Endothelial cell of umbilical vein (primary cell): ENCODE results near the gene WDR18. TPM values are rescaled to one million over a fixed set of nuclear protein-coding genes. Genes with fewer than 3 reads are reported as not detected.

Source experiments
- BruUV-seq: library from RNA; stranded (reverse); fragments of 400-500 nt; replicated peaks from 2 replicates; lab custom pipeline; 2021; lab: Mats Ljungman, UMichigan
- CTCF ChIA-PET: fragments of 300-600, 350-600 bp; sonication (Branson Sonifier 250); formaldehyde crosslinking; loops from one replicate; lab custom pipeline; 2021; ENCODE audit warnings: antibody characterized with exemption, inconsistent platforms; lab: Charles Lee
- POLR2A ChIA-PET: fragments of 300-600, 350-600 bp; sonication (Branson Sonifier 250); formaldehyde crosslinking; loops from one replicate; lab custom pipeline; 2021; ENCODE audit warnings: antibody characterized with exemption, inconsistent platforms; lab: Charles Lee
- DNase-seq: peaks from one replicate; pipeline ENCODE4 v3.0.0-alpha.2; 2011; ENCODE audit warnings: low read depth, low spot score
- FAIRE-seq: peaks from 2 replicates; lab custom pipeline; 2011; peaks lifted over from hg19 to GRCh38; lab: Jason Lieb, UNC
- H2AFZ ChIP-seq: 2 replicates; pipeline ENCODE4 v1.6.0; 2012; ENCODE audit warnings: low read depth, low read length, control low read depth, inconsistent platforms
- H3K27ac ChIP-seq: 2 replicates; pipeline ENCODE4 v1.5.1; 2011; ENCODE audit warnings: low read depth, mild to moderate bottlenecking, control low read depth, low read length, moderate library complexity; ENCODE audit not compliant: insufficient read depth
- H3K27me3 ChIP-seq, 2 experiments: 2 replicates each; pipeline versions ENCODE4 v1.6.0 to v1.6.1; 2011; ENCODE audit warnings: low read length in 2 of 2, mixed read lengths in 1 of 2; ENCODE audit not compliant: control insufficient read depth in 2 of 2, insufficient read depth in 2 of 2
- H3K36me3 ChIP-seq, 2 experiments: 2 replicates in 1 of 2; 3 replicates in 1 of 2; pipeline ENCODE4 v1.5.1; 2011; ENCODE audit warnings: low read length in 2 of 2, mild to moderate bottlenecking in 1 of 2, moderate library complexity in 1 of 2; ENCODE audit not compliant: control insufficient read depth in 2 of 2, insufficient read depth in 2 of 2; ENCODE audit errors: extremely low read depth in 1 of 2
- H3K4me1 ChIP-seq: 3 replicates; pipeline ENCODE4 v1.5.1; 2011; ENCODE audit warnings: mild to moderate bottlenecking, low read length; ENCODE audit not compliant: control insufficient read depth, insufficient read depth; ENCODE audit errors: extremely low read depth
- H3K4me2 ChIP-seq: 2 replicates; pipeline ENCODE4 v1.6.1; 2011; ENCODE audit warnings: low read length, control low read depth, mixed read lengths; ENCODE audit not compliant: insufficient read depth
- H3K4me3 ChIP-seq, 3 experiments: fragments of 200-600 bp in 1 of 3; sonication (generic), shearing (Covaris generic) in 1 of 3; replicated peaks in 1 of 3; 2 replicates each; pipeline ENCODE4 v1.5.1; 2011 to 2016; ENCODE audit warnings: control low read depth in 3 of 3, low read length in 3 of 3, mild to moderate bottlenecking in 2 of 3, inconsistent platforms in 1 of 3, low read depth in 1 of 3, moderate library complexity in 1 of 3; ENCODE audit not compliant: insufficient read depth in 1 of 3
- H3K79me2 ChIP-seq: 2 replicates; pipeline ENCODE4 v1.6.0; 2012; ENCODE audit warnings: low read length, inconsistent platforms; ENCODE audit not compliant: control insufficient read depth, insufficient read depth
- H3K9ac ChIP-seq: replicated peaks from 2 replicates; pipeline ENCODE3; 2011; ENCODE audit warnings: low read length, control low read depth; ENCODE audit not compliant: insufficient read depth; ENCODE audit errors: extremely low read depth
- H3K9me1 ChIP-seq: replicated peaks from 3 replicates; pipeline ENCODE4 v1.6.0; 2011; ENCODE audit warnings: mild to moderate bottlenecking, low read length; ENCODE audit not compliant: control insufficient read depth, insufficient read depth; ENCODE audit errors: extremely low read depth
- H3K9me3 ChIP-seq: replicated peaks from 2 replicates; pipeline ENCODE4 v1.5.1; 2012; ENCODE audit warnings: low read length, inconsistent platforms; ENCODE audit not compliant: control insufficient read depth, insufficient read depth
- H4K20me1 ChIP-seq: replicated peaks from 2 replicates; pipeline ENCODE3; 2011; ENCODE audit warnings: mild to moderate bottlenecking, low read length; ENCODE audit not compliant: control insufficient read depth, insufficient read depth; ENCODE audit errors: extremely low read depth
- EZH2 ChIP-seq: IDR thresholded peaks from 2 replicates; pipeline ENCODE4 v1.6.1; 2012; ENCODE audit warnings: borderline replicate concordance, low read depth, mild to moderate bottlenecking, moderate library complexity, low read length, inconsistent platforms; ENCODE audit not compliant: severe bottlenecking
- FOS ChIP-seq: IDR thresholded peaks from 2 replicates; pipeline ENCODE4 v1.6.1; 2011; ENCODE audit warnings: mild to moderate bottlenecking, low read length, moderate library complexity, borderline replicate concordance; ENCODE audit not compliant: insufficient read depth
- GATA2 ChIP-seq: IDR thresholded peaks from 2 replicates; pipeline ENCODE4 v1.7.0; 2011; ENCODE audit warnings: low read depth, mild to moderate bottlenecking, moderate library complexity, mixed read lengths, low read length; ENCODE audit not compliant: insufficient read length, insufficient read depth
- JUN ChIP-seq: IDR thresholded peaks from 2 replicates; pipeline ENCODE4 v1.6.1; 2011; ENCODE audit warnings: borderline replicate concordance, low read depth; ENCODE audit not compliant: insufficient read length, insufficient read depth
- MYC ChIP-seq: IDR thresholded peaks from one replicate; pipeline ENCODE4 v1.6.1; 2011; ENCODE audit warnings: mild to moderate bottlenecking, low read depth, low read length
- POLR2A ChIP-seq: IDR thresholded peaks from 2 replicates; pipeline ENCODE4 v1.6.1; 2012; ENCODE audit warnings: low read depth, mild to moderate bottlenecking, control low read depth, low read length
- POLR2AphosphoS5 ChIP-seq: IDR thresholded peaks from 2 replicates; pipeline ENCODE4 v1.6.1; 2012; ENCODE audit warnings: low read depth, mild to moderate bottlenecking, control low read depth, low read length, moderate library complexity; ENCODE audit not compliant: insufficient read depth
- dilution Hi-C: fragments of 300-500 bp; cut with MboI; formaldehyde crosslinking; loops from one replicate; pipeline ENCODE4 v1.15.0; 2019; ENCODE audit warnings: low sequenced_read_pairs; ENCODE audit not compliant: extremely low pct_ligation_motif_present
- intact Hi-C: fragments of 100-400 bp; cut with micrococcal nuclease; formaldehyde crosslinking; loops from one replicate; pipeline ENCODE4 v1.10.0; 2022
- polyA plus RNA-seq, 4 experiments: library from polyadenylated mRNA; depleted of rRNA in 3 of 4; stranded (reverse) in 3 of 4; unstranded in 1 of 4; fragments of >200 nt; gene quantifications; 2 replicates each; pipeline versions ENCODE4 v1.2.1 to v1.2.3, GENCODE V29; 2011 to 2012; ENCODE audit warnings: missing spikeins in 1 of 4
- total RNA-seq: library from RNA; stranded (reverse); gene quantifications from 2 replicates; pipeline ENCODE4 v1.2.3, GENCODE V29; 2021
- TF ChIP-seq, protein P1 (sequence below): IDR thresholded peaks from 2 replicates; pipeline ENCODE4 v1.6.1; 2011; ENCODE audit not compliant: insufficient read depth, insufficient read length
- TF ChIP-seq, protein P2 (sequence below), 2 donors: IDR thresholded peaks; 1 replicate in 1 of 2; 2 replicates in 1 of 2; pipeline ENCODE4 v1.5.1; 2011; ENCODE audit warnings: low read length in 2 of 2, mild to moderate bottlenecking in 2 of 2, moderate library complexity in 2 of 2, control low read depth in 1 of 2, inconsistent platforms in 1 of 2, low read depth in 1 of 2; ENCODE audit not compliant: insufficient read depth in 1 of 2; ENCODE audit errors: extremely low read depth in 1 of 2

WDR18 gene
- total and polyA plus RNA-seq, 2 donors (not counting 3 experiments of a cell fraction or from before 2014, with no cell fraction given), result 54.8 to 102 TPM

DNA sequence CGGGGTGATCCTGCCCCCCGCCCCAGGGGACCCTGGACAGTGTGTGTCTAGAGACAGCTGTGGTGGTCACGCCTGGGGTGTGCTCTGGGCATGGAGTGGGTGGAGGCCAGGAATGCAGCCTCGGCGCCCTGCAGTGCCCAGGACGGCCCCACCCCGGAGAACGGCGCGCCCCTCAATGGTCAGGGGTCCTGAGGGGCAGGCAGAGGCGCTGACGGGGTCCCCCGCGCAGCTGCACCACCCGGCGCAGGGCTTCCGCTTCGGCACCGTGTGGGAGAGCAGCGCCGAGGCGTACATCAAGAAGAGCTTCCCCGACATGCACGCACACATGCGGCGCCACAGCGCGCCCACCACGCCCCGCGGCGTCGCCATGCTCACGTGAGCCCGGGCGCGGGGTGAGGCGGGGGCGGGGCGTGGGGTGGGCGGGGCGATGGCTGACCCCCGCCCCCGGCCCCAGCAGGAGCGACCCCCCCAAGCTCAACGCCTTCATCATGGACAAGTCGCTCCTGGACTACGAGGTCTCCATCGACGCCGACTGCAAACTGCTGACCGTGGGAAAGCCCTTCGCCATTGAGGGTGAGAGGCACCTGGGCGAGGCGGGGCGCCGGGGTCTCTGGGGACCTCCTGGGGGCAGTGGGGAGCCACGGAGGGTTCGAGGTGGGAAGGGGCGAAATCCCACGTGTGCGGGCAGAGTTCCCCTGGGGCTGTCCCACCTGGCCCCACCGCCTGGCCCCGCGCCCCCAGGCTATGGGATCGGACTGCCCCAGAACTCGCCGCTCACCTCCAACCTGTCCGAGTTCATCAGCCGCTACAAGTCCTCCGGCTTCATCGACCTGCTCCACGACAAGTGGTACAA is 23.5 kb downstream of the WDR18 start:
- POLR2A ChIA-PET, result interaction anchor here (0.6 kb wide), 1 partner anchor 16 kb away, joined by 4 read pairs; no protein-coding TSS in a partner anchor
- FAIRE-seq, result no peak

DNA sequence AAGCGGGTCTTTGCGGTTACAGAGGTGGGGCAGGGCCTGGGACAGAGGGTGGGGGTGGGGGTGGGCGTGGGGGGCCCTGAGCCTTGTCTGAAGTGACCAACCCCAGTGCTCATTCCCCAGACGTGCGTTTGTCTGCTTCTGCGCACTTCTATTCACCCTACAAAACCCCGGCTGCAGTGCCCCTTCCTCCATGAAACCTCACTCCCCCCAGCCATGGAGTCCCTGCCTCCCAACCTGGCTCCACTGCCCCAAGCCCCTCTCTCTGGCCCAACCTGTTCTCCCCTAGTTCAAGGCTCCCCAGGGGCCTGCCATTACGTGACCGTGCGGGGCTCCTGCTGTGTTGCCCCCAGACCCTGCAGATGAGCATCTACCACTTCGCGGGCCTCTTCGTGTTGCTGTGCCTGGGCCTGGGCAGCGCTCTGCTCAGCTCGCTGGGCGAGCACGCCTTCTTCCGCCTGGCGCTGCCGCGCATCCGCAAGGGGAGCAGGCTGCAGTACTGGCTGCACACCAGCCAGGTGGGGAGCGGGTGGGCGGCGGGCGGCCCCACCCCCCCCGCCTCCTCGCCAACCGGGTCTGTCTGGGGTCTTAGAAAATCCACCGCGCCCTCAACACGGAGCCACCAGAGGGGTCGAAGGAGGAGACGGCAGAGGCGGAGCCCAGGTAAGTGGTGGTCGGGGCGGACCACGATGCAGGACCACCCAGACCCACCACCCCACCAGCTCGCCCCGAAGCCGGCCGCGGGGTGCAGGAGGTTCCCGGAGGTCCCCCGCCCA is 24.3 kb downstream of the WDR18 start:
- no TSS peak for BruUV-seq
- Histone ChIP-seq H3K4me2 (no peak overlapping the region), H3K79me2 (peaks cover 4% of the 10 kb centered on the region), H3K27ac (no peak overlapping the region), H3K4me3 (no peak overlapping the region), H3K9me1 (no peaks in the 10 kb centered on the region), H3K9ac (no peak overlapping the region), H4K20me1 (no peaks in the 10 kb centered on the region), H3K36me3 (peaks cover 5 to 16% of the 10 kb centered on the region in 2 experiments), H3K9me3 (no peaks in the 10 kb centered on the region), H3K4me1 (no peaks in the 10 kb centered on the region), H3K27me3 (no peaks in the 10 kb centered on the region), H2AFZ (no peak overlapping the region)
- FAIRE-seq (no peak), DNase-seq (no peak)
- intact Hi-C loops, result no loop called here
- dilution Hi-C loops, result no loop called here
- no peak for TF ChIP-seq GATA2
- TF ChIP-seq POLR2A, result no peak
- TF ChIP-seq POLR2AphosphoS5, result no peak
- TF ChIP-seq JUN, result no peak
- TF ChIP-seq, protein P1, sequence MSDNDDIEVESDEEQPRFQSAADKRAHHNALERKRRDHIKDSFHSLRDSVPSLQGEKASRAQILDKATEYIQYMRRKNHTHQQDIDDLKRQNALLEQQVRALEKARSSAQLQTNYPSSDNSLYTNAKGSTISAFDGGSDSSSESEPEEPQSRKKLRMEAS, result no peak
- TF ChIP-seq FOS, result no peak
- TF ChIP-seq, protein P2, sequence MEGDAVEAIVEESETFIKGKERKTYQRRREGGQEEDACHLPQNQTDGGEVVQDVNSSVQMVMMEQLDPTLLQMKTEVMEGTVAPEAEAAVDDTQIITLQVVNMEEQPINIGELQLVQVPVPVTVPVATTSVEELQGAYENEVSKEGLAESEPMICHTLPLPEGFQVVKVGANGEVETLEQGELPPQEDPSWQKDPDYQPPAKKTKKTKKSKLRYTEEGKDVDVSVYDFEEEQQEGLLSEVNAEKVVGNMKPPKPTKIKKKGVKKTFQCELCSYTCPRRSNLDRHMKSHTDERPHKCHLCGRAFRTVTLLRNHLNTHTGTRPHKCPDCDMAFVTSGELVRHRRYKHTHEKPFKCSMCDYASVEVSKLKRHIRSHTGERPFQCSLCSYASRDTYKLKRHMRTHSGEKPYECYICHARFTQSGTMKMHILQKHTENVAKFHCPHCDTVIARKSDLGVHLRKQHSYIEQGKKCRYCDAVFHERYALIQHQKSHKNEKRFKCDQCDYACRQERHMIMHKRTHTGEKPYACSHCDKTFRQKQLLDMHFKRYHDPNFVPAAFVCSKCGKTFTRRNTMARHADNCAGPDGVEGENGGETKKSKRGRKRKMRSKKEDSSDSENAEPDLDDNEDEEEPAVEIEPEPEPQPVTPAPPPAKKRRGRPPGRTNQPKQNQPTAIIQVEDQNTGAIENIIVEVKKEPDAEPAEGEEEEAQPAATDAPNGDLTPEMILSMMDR (IDR thresholded peaks at IDR 0.05; ENCODE audit: extremely low read depth in 1 of 2, insufficient read depth in 1 of 2, low read depth in 1 of 2, low read length in 2 of 2), result no peak
- no peak for TF ChIP-seq EZH2
- no peak for TF ChIP-seq MYC
- CTCF ChIA-PET, result interaction anchor here (0.5 kb wide), 1 partner anchor 502 kb away, joined by 4 read pairs; no protein-coding TSS in a partner anchor
- POLR2A ChIA-PET, result interaction anchor here (0.6 kb wide), 1 partner anchor 15 kb away, joined by 4 read pairs; no protein-coding TSS in a partner anchor

More for the DNA sequence above, 23.5 kb downstream of the WDR18 start:
- no peak for DNase-seq
- no peaks in the 10 kb centered on the region for H3K9me1 ChIP-seq
- no peak for TF ChIP-seq POLR2A
- H3K9me3 ChIP-seq, result no peaks in the 10 kb centered on the region
- H3K27ac ChIP-seq, result no peak overlapping the region
- H3K27me3 ChIP-seq, result no peaks in the 10 kb centered on the region
- no peaks in the 10 kb centered on the region for H4K20me1 ChIP-seq
- no peak overlapping the region for H3K4me2 ChIP-seq
- H2AFZ ChIP-seq, result no peak overlapping the region
- H3K9ac ChIP-seq, result no peak overlapping the region
- intact Hi-C loops, result no loop called here
- no peaks in the 10 kb centered on the region for H3K79me2 ChIP-seq
- dilution Hi-C loops, result no loop called here
- H3K4me1 ChIP-seq, result no peaks in the 10 kb centered on the region
- H3K4me3 ChIP-seq, result no peak overlapping the region
- BruUV-seq, result no TSS peak
- peaks cover 5 to 9% of the 10 kb centered on the region in 2 experiments for H3K36me3 ChIP-seq
- CTCF ChIA-PET, result no interaction called here
